Amniotic stem cell (primary cell): ENCODE results near the gene AFG1L.
"Not testable (repeated sequence)": the region's sequence is repeated elsewhere in the genome, so short reads cannot be mapped to it uniquely, and the experiment has no call there.

ENCODE experiments used
- DNase-seq: peaks from one replicate; lab custom pipeline; 2025; lab: John Stamatoyannopoulos, UW

The AFG1L gene

GRCh38 chr6:108556866-108557493, 262.1 kb downstream of the AFG1L start:
- no peak for DNase-seq

GRCh38 chr6:108557494-108558371, 262.9 kb downstream of the AFG1L start:
- peak; percentile 47 for DNase-seq

- peak; percentile 97 for DNase-seq
Measured at GRCh38 chr6:108558372-108559096, 263.7 kb downstream of the AFG1L start.

- DNase-seq: peak; percentile 79
Measured at GRCh38 chr6:108559097-108559883, 264.4 kb downstream of the AFG1L start.

GRCh38 chr6:108559884-108560462, 265.1 kb downstream of the AFG1L start:
- peak; percentile 35 for DNase-seq

- DNase-seq: peak; percentile 72
Measured at GRCh38 chr6:108560463-108561308, 265.8 kb downstream of the AFG1L start, which contains the start of gene FOXO3. TSS of gene FOXO3 (plus strand) at chr6:108560917. CDS start at chr6:108561209, 292 bp downstream.

GRCh38 chr6:108561309-108561647, 266.4 kb downstream of the AFG1L start:
- DNase-seq: not testable (repeated sequence)

GRCh38 chr6:108561742-108562502, 267.1 kb downstream of the AFG1L start:
- DNase-seq: no peak

GRCh38 chr6:108562503-108562993, 267.7 kb downstream of the AFG1L start:
- peak; percentile 32 for DNase-seq

- no peak for DNase-seq
Measured at GRCh38 chr6:108563292-108563691, 268.4 kb downstream of the AFG1L start.

- DNase-seq: peak; percentile 80
Measured at GRCh38 chr6:108564178-108564577, 269.3 kb downstream of the AFG1L start.

- no peak for DNase-seq
Measured at GRCh38 chr6:108565091-108565766, 270.4 kb downstream of the AFG1L start.

GRCh38 chr6:108565893-108566292, 271.0 kb downstream of the AFG1L start:
- no peak for DNase-seq

GRCh38 chr6:108566406-108566805, 271.6 kb downstream of the AFG1L start:
- no peak for DNase-seq

GRCh38 chr6:108568101-108568500, 273.2 kb downstream of the AFG1L start:
- no peak for DNase-seq

- no peak for DNase-seq
Measured at GRCh38 chr6:108568551-108569305, 273.9 kb downstream of the AFG1L start.

- no peak for DNase-seq
Measured at GRCh38 chr6:108570517-108570916, 275.7 kb downstream of the AFG1L start.

GRCh38 chr6:108574457-108575141, 279.7 kb downstream of the AFG1L start:
- DNase-seq: no peak
